Liver (tissue), 9 donors: ENCODE measurements around the gene TYSND1. TPM values are rescaled to one million over a fixed set of nuclear protein-coding genes. Genes with fewer than 3 reads are reported as not detected.
"Not testable (repeated sequence)": the region's sequence is repeated elsewhere in the genome, so short reads cannot be mapped to it uniquely, and the experiment has no call there.

Experiments
- DNase-seq: peaks from one replicate; pipeline ENCODE4 v3.0.0-alpha.2; 2017; ENCODE audit warnings: low spot score
- H3K27ac ChIP-seq, 2 donors: one replicate each; pipeline ENCODE4 v1.7.0; 2013; ENCODE audit warnings: inconsistent platforms in 2 of 2, low read length in 2 of 2, control low read depth in 1 of 2, low read depth in 1 of 2, mild to moderate bottlenecking in 1 of 2
- H3K27me3 ChIP-seq, 4 donors: one replicate each; pipeline versions ENCODE4 v1.6.1 to v1.7.0; 2013; ENCODE audit warnings: low read length in 3 of 4, inconsistent platforms in 1 of 4, mild to moderate bottlenecking in 1 of 4, moderate library complexity in 1 of 4; ENCODE audit not compliant: control insufficient read depth in 4 of 4, insufficient read depth in 4 of 4
- H3K36me3 ChIP-seq, 4 donors: one replicate each; pipeline versions ENCODE4 v1.6.1 to v1.7.0; 2013; ENCODE audit warnings: low read length in 3 of 4, mild to moderate bottlenecking in 3 of 4, low read depth in 1 of 4, moderate library complexity in 1 of 4; ENCODE audit not compliant: control insufficient read depth in 4 of 4, insufficient read depth in 3 of 4
- H3K4me1 ChIP-seq, 4 donors: one replicate each; pipeline versions ENCODE4 v1.6.1 to v1.7.0; 2013; ENCODE audit warnings: low read length in 3 of 4, mild to moderate bottlenecking in 3 of 4, moderate library complexity in 1 of 4; ENCODE audit not compliant: control insufficient read depth in 4 of 4, insufficient read depth in 4 of 4
- H3K4me3 ChIP-seq, 3 donors: one replicate each; pipeline versions ENCODE4 v1.6.1 to v1.7.0; 2013; ENCODE audit warnings: low read length in 3 of 3, control low read depth in 1 of 3, low read depth in 1 of 3, mild to moderate bottlenecking in 1 of 3
- H3K9ac ChIP-seq, 2 donors: one replicate each; pipeline ENCODE4 v1.7.0; 2013; ENCODE audit warnings: low read length in 2 of 2, mild to moderate bottlenecking in 2 of 2, moderate library complexity in 2 of 2, control low read depth in 1 of 2, low read depth in 1 of 2
- H3K9me3 ChIP-seq, 4 donors: one replicate each; pipeline versions ENCODE4 v1.6.1 to v1.7.0; 2013; ENCODE audit warnings: low read length in 3 of 4; ENCODE audit not compliant: control insufficient read depth in 4 of 4
- ATF3 ChIP-seq: IDR thresholded peaks from 2 replicates; pipeline ENCODE4 v1.6.1; 2016; ENCODE audit warnings: antibody characterized with exemption
- CTCF ChIP-seq: fragments of 150-350 bp; IDR thresholded peaks from 2 replicates; pipeline ENCODE4 v1.5.1; 2017; ENCODE audit warnings: improper control_type of control experiment, low read depth, low read length; ENCODE audit not compliant: missing input control
- EGR1 ChIP-seq, 2 donors: IDR thresholded peaks; 2 replicates each; pipeline ENCODE4 v1.6.1; 2016 to 2018; ENCODE audit warnings: antibody characterized with exemption in 2 of 2, low read depth in 2 of 2
- FOXA2 ChIP-seq: IDR thresholded peaks from 2 replicates; pipeline ENCODE4 v1.6.1; 2016; ENCODE audit warnings: antibody characterized with exemption
- GABPA ChIP-seq, 2 donors: IDR thresholded peaks in 1 of 2; conservative IDR thresholded peaks in 1 of 2; 2 replicates each; pipeline ENCODE4 v1.6.1; 2016; ENCODE audit warnings: antibody characterized with exemption in 2 of 2, mild to moderate bottlenecking in 1 of 2, moderate library complexity in 1 of 2
- HNF4A ChIP-seq, 2 donors: conservative IDR thresholded peaks; 2 replicates each; pipeline ENCODE4 v1.6.1; 2016; ENCODE audit warnings: antibody characterized with exemption in 2 of 2, mild to moderate bottlenecking in 2 of 2
- HNF4G ChIP-seq: IDR thresholded peaks from 2 replicates; pipeline ENCODE4 v1.6.1; 2016; ENCODE audit warnings: antibody characterized with exemption
- JUND ChIP-seq, 2 donors: IDR thresholded peaks; 2 replicates each; pipeline ENCODE4 v1.6.1; 2016; ENCODE audit warnings: antibody characterized with exemption in 2 of 2
- MAX ChIP-seq: IDR thresholded peaks from 2 replicates; pipeline ENCODE4 v1.6.1; 2016; ENCODE audit warnings: antibody characterized with exemption
- NR2F2 ChIP-seq: IDR thresholded peaks from 2 replicates; pipeline ENCODE4 v1.6.1; 2016; ENCODE audit warnings: antibody characterized with exemption
- RAD21 ChIP-seq, 2 donors: IDR thresholded peaks; 2 replicates each; pipeline ENCODE4 v1.6.1; 2016; ENCODE audit warnings: antibody characterized with exemption in 2 of 2, mild to moderate bottlenecking in 2 of 2
- REST ChIP-seq: IDR thresholded peaks from 2 replicates; pipeline ENCODE4 v1.6.1; 2016; ENCODE audit warnings: antibody characterized with exemption, mild to moderate bottlenecking
- RXRA ChIP-seq, 2 donors: IDR thresholded peaks; 2 replicates each; pipeline ENCODE4 v1.6.1; 2017 to 2018; ENCODE audit warnings: antibody characterized with exemption in 2 of 2, mild to moderate bottlenecking in 1 of 2
- TAF1 ChIP-seq: conservative IDR thresholded peaks from 2 replicates; pipeline ENCODE4 v1.6.1; 2016; ENCODE audit warnings: antibody characterized with exemption, mild to moderate bottlenecking
- YY1 ChIP-seq: IDR thresholded peaks from 2 replicates; pipeline ENCODE4 v1.6.1; 2016; ENCODE audit warnings: antibody characterized with exemption, mild to moderate bottlenecking
- ZBTB33 ChIP-seq: IDR thresholded peaks from 2 replicates; pipeline ENCODE4 v1.6.1; 2016; ENCODE audit warnings: antibody characterized with exemption
- WGBS: extraction: QIAGEN DNeasy Blood & Tissue Kit; methylation state at CpG from one replicate; pipeline ENCODE4 v1.1.7; 2013; 5-methylcytosine and 5-hydroxymethylcytosine counted together
- polyA plus RNA-seq, 2 donors: library from polyadenylated mRNA; stranded (reverse) in 1 of 2; unstranded in 1 of 2; fragments of 200-250 nt in 1 of 2; fragments of >200 nt in 1 of 2; fragmentation: Nextera tagmentation in 1 of 2; extraction: Ambion mirVana in 1 of 2; gene quantifications; one replicate each; pipeline versions ENCODE4 v1.2.1 to v1.2.3, GENCODE V29; 2013 to 2015
- total RNA-seq, 2 donors: library from RNA; depleted of rRNA; stranded (reverse); fragments of >200 nt; gene quantifications; one replicate each; pipeline ENCODE4 v1.2.3, GENCODE V29; 2014
- donor health status: healthy.
- donor health status: healthy.
- donor health status: healthy.
- donor health status: healthy.
- donor health status: healthy.

The TYSND1 gene
- total and polyA plus RNA-seq, 4 donors: 3.9 to 11.3 (median 7.2) TPM

GRCh38 chr10:70106958-70107791, 39.3 kb downstream of the TYSND1 start:
- DNase-seq: no peak
- H3K9ac ChIP-seq: no peak overlapping the region
- H3K27me3 ChIP-seq: no peaks in the 10 kb centered on the region
- no peaks in the 10 kb centered on the region for H3K9me3 ChIP-seq
- H3K27ac ChIP-seq: peak overlapping the region in 1 of 2 donors; percentile 35
- H3K4me1 ChIP-seq: peaks cover 6 to 36% (median 26%) of the 10 kb centered on the region in 4 donors
- 81% methylated on average over 22 of the region's 22 CpGs for WGBS
- H3K36me3 ChIP-seq: peaks cover 0 to 3% (median 1%) of the 10 kb centered on the region in 4 donors
- TF ChIP-seq ATF3: no peak
- peak in 1 of 2 donors; percentile 43 for TF ChIP-seq RAD21 (IDR thresholded peaks at IDR 0.05)
- H3K4me3 ChIP-seq: peak overlapping the region in 2 of 3 donors; percentile 23 to 41

- H3K4me3 ChIP-seq: no peak overlapping the region
- TF ChIP-seq NR2F2 (no peak), REST (no peak), FOXA2 (no peak), MAX (no peak), CTCF (no peak), GABPA (IDR thresholded peaks at IDR 0.05 in 1 of 2, conservative IDR thresholded peaks at IDR 0.05 in 1 of 2) (no peak), RXRA (IDR thresholded peaks at IDR 0.05) (no peak), EGR1 (IDR thresholded peaks at IDR 0.05; ENCODE audit: low read depth in 2 of 2) (no peak), JUND (IDR thresholded peaks at IDR 0.05) (no peak), YY1 (no peak), RAD21 (IDR thresholded peaks at IDR 0.05) (no peak), HNF4G (no peak), HNF4A (conservative IDR thresholded peaks at IDR 0.05) (no peak), ZBTB33 (no peak), TAF1 (no peak)
- H3K27me3 ChIP-seq: no peaks in the 10 kb centered on the region
- peaks cover 0 to 15% (median 3%) of the 10 kb centered on the region in 4 donors for H3K4me1 ChIP-seq
- no peak overlapping the region for H3K9ac ChIP-seq
- WGBS: 64% methylated on average over 3 of the region's 3 CpGs
- no peak overlapping the region for H3K27ac ChIP-seq
- peaks cover 0 to 8% (median 2%) of the 10 kb centered on the region in 4 donors for H3K36me3 ChIP-seq
- DNase-seq: no peak
- H3K9me3 ChIP-seq: no peaks in the 10 kb centered on the region
These were observed 44.8 kb downstream of the TYSND1 start for GRCh38 chr10:70101668-70102067.

GRCh38 chr10:70101068-70101562, 45.4 kb downstream of the TYSND1 start:
- H3K27me3 ChIP-seq, DNase-seq, H3K9me3 ChIP-seq, H3K27ac ChIP-seq, H3K4me3 ChIP-seq, H3K9ac ChIP-seq, H3K36me3 ChIP-seq: not testable (repeated sequence)
- peaks cover 0 to 12% (median 3%) of the 10 kb centered on the region in 4 donors for H3K4me1 ChIP-seq
- WGBS: 78% methylated on average over 11 of the region's 11 CpGs
